Chondrocyte (in vitro differentiated cells): Measurements from ENCODE around the gene SP1. TPM values are rescaled to one million over a fixed set of nuclear protein-coding genes. Genes with fewer than 3 reads are reported as not detected.
A peak's percentile ranks its signal among the peaks of the same experiment; 100 is the strongest.
"Not testable (repeated sequence)": the region's sequence is repeated elsewhere in the genome, so short reads cannot be mapped to it uniquely, and the experiment has no call there.

Experiments used
- DNase-seq: peaks from one replicate; pipeline ENCODE4 v3.0.0; 2021; ENCODE audit warnings: mixed read lengths, low spot score
- H3K27ac Mint-ChIP-seq: one replicate; pipeline ENCODE4 v1.8.0; 2021; ENCODE audit warnings: mild to moderate bottlenecking, moderate library complexity, mixed read lengths; ENCODE audit not compliant: unreplicated experiment
- H3K27me3 Mint-ChIP-seq: 2 replicates; pipeline ENCODE4 v1.8.0; 2021; ENCODE audit warnings: low read depth, mixed read lengths
- H3K36me3 Mint-ChIP-seq: 2 replicates; pipeline ENCODE4 v1.8.0; 2021; ENCODE audit warnings: low read depth, mixed read lengths
- H3K4me1 Mint-ChIP-seq: 2 replicates; pipeline ENCODE4 v1.8.0; 2021; ENCODE audit warnings: low read depth, mild to moderate bottlenecking, mixed read lengths
- H3K4me3 Mint-ChIP-seq: one replicate; pipeline ENCODE4 v1.8.0; 2021; ENCODE audit warnings: mild to moderate bottlenecking, moderate library complexity, mixed read lengths; ENCODE audit not compliant: unreplicated experiment
- H3K9me3 Mint-ChIP-seq: 2 replicates; pipeline ENCODE4 v1.8.0; 2021; ENCODE audit warnings: low read depth, mixed read lengths
- CTCF ChIP-seq: fragments of 200-600 bp; sonication (generic); IDR thresholded peaks from 2 replicates; pipeline ENCODE4 v1.5.0; 2021; ENCODE audit warnings: antibody characterized with exemption, mild to moderate bottlenecking, moderate library complexity
- total RNA-seq: library from RNA; stranded (reverse); gene quantifications from 3 replicates; pipeline ENCODE4 v1.2.1, GENCODE V29; 2021

Gene SP1
- total RNA-seq, 1 donor from 2014 or later: 59.0 TPM

DNA sequence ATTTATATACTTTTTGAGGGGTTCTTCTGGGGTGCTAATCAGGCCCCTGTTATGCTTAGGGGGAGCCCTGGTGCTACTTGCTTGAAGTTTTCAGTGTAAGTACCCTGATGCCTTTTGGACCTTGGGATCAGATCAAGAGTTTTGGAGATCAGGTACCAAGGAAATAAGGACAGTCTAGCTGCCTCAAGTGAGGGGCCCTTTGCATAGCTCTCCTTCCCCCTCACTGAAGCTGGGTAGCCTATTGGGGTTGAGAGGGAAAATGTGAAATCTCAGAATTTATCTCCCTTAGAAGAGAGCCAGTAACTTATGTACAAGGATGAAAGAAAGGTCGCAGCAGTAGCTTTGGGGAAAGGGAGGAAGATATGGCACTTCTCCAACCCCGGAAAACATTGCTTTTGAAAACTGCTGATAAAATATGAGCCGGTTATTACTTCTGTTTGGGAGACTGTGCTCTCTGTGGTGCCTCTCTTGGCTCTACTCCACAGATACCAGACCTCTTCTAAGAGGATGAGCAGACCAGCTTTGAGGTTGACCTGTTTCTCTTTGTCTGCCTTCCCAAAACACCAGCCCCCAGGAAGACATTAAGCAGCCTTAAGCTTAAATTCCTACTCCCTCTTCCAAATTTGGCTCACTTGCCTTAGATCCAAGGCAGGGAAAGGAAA, 34.9 kb downstream of the SP1 start:
- no peak for TF ChIP-seq CTCF
- peaks cover 47% of the 10 kb centered on the region for H3K4me1 Mint-ChIP-seq
- H3K27me3 Mint-ChIP-seq: no peaks in the 10 kb centered on the region
- H3K36me3 Mint-ChIP-seq: peaks cover 17% of the 10 kb centered on the region
- H3K4me3 Mint-ChIP-seq: no peak overlapping the region
- DNase-seq: no peak
- no peaks in the 10 kb centered on the region for H3K9me3 Mint-ChIP-seq
- peak overlapping the region; percentile 50 for H3K27ac Mint-ChIP-seq

DNA sequence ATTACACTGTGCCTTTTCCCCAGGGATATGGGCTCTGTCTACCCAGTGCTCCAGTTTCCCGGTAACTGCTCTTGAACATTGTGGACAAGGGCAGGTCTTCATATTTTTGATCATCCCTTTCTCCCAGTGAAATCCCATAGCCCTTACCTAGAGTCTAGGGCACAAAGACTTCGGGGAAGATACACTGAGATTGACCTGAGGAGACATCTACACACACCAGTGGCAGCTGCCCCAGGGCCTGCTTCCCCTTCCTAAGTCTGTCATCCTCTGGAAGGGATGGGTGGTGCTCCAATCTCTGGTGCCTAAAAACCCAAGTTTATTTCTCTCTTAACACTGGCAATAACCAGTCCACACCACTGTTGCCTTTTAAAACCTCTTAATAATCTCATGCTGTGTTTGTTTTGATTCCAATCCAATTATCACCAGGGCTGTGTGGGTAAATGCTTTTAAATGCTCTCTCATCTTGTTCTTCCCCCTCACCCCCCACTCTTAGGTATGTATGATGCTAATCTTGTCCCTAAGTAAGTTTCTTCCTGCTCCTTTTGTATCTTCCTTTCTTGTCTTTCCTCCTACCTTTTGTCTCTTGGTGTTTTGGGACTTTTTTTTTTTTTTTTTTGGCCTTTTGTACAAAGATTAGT, 35.9 kb downstream of the SP1 start:
- Mint-ChIP-seq H3K4me1 (peaks cover 51% of the 10 kb centered on the region), H3K36me3 (peaks cover 12% of the 10 kb centered on the region)
- DNase-seq, H3K9me3 Mint-ChIP-seq, H3K4me3 Mint-ChIP-seq, H3K27me3 Mint-ChIP-seq, H3K27ac Mint-ChIP-seq: not testable (repeated sequence)

GRCh38 chr12:53417291-53417816, 37.4 kb downstream of the SP1 start:
- H3K36me3 Mint-ChIP-seq, H3K4me3 Mint-ChIP-seq, DNase-seq, H3K27me3 Mint-ChIP-seq, H3K27ac Mint-ChIP-seq, H3K9me3 Mint-ChIP-seq: not testable (repeated sequence)
- peaks cover 51% of the 10 kb centered on the region for H3K4me1 Mint-ChIP-seq

DNA sequence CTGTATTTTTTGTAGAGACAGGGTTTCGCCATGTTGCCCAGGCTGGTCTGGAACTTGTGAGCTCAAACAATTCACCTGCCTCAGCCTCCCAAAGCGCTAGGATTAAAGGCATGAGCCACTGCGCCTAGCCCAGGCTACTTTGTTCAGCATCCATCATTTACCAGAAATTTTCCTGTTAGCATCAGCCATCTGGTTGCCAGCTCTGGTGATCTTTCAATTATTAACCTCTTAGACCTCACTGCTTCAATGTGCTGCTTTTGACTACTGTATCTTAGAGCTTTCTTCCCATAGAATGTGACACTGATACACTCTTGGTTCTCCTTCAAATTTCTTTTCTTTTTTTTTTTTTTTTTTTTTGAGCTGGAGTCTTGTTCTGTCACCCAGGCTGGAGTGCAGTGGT, 38.2 kb downstream of the SP1 start:
- no peak overlapping the region for H3K27ac Mint-ChIP-seq
- no peak overlapping the region for H3K4me3 Mint-ChIP-seq
- no peak for DNase-seq
- H3K27me3 Mint-ChIP-seq: no peaks in the 10 kb centered on the region
- no peak for TF ChIP-seq CTCF
- no peaks in the 10 kb centered on the region for H3K9me3 Mint-ChIP-seq
- H3K36me3 Mint-ChIP-seq: no peaks in the 10 kb centered on the region
- H3K4me1 Mint-ChIP-seq: peaks cover 43% of the 10 kb centered on the region

GRCh38 chr12:53419756-53420155, 39.8 kb downstream of the SP1 start:
- no peak for TF ChIP-seq CTCF
- no peak overlapping the region for H3K27ac Mint-ChIP-seq
- no peaks in the 10 kb centered on the region for H3K27me3 Mint-ChIP-seq
- H3K4me3 Mint-ChIP-seq: no peak overlapping the region
- H3K4me1 Mint-ChIP-seq: peaks cover 30% of the 10 kb centered on the region
- DNase-seq: no peak
- no peaks in the 10 kb centered on the region for H3K9me3 Mint-ChIP-seq
- H3K36me3 Mint-ChIP-seq: no peaks in the 10 kb centered on the region

GRCh38 chr12:53422247-53422646, 42.3 kb downstream of the SP1 start:
- peaks cover 14% of the 10 kb centered on the region for H3K4me1 Mint-ChIP-seq
- H3K36me3 Mint-ChIP-seq, DNase-seq, H3K27me3 Mint-ChIP-seq, H3K9me3 Mint-ChIP-seq, H3K27ac Mint-ChIP-seq, H3K4me3 Mint-ChIP-seq: not testable (repeated sequence)
